ENCODE measurements around the gene PTPN5.
"Not testable (repeated sequence)": the region's sequence is repeated elsewhere in the genome, so short reads cannot be mapped to it uniquely, and the experiment has no call there.

Gene PTPN5

DNA sequence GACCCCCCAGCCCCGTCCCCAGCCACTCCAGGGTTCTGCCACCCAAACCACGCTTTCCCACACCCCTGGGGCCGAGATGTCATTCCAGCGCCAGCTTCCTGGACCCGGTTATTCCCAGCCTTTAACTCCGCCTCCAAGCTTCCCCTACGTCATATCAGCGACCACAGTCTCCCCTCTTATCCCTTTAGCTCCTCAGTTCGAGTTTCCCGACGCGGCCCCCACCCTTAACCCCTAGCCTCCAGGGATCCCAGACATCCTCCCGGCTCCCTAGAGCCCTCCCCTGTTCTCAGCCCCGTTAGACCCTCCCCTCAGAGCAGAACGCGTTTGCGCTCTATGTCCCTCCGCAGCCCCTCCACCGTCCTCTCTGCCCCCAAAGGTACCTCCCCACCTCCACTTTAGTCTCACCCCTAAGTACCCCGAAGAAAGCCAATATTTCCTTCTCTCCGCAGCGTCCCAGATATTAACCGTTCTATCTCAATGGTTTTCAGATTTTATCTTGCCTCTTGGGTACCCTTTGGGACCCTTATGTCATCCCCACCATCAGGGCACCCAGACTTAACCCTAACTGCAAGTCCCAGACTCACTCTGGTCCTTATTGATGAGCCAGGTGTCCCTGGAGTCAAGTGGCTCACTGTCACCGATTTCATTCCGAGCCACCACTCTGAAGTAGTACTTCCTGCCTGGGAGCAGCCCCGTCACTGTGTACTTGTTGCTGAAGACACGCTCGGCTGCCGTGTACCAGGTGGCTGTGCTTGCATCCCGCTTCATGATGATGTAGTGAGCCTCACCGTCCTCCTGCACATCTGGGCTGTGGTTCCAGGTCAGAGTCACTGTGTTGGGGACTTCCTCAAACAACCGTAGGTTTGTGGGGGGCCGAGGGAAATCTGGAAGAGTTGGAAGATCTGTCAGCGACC lies 85.0 kb downstream of the PTPN5 start:
- peak; percentile 50 for DNase-seq

DNA sequence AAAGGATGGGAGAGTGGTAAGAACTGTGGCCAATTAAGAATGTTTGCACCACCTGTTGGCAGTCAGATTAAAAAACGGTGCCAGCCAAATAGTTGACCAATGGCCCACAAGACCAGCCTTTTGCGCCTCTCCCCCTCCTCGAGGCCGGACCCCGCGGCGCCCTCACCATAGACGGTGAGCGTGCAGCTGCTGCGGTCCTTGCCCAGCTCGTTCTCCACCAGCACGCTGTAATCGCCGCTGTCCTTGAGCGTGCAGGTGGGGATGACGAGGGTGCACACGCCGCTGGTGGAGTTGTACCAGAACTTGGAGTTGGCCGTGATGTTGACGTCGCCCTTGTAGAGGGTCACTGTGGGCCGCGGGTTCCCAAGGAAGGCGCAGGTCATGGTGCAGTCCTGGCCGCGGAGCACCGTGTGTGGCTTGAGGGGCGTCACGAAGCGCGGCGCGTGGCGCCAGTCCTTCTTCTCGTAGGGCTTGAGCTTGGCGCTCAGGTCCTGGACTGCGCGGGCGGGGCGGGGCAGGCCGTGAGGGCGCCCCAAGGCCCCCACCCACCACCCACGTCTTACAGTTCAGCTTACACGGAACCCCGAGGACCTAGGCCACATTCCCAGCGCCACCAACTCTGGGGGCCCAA lies 85.8 kb downstream of the PTPN5 start:
- peak; percentile 34 for DNase-seq

DNA sequence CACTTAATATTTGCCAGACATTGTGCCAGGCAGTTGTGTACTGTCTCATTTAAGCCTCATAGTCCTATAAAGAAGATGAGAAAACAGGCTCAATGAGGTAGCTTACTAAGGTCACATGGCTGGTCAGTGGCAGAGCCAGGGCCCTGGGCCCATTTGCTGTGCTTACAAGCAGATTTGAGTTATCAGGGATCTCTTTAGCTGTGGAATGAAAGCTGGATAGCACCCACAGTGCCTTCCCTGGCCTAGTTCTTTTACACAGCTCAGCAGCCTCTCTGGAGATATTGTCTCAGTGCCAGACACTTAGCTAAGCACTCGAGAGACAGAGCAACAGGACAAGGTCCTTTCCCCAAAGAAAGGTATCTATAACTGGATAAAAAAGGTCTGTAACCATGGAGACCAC lies 86.9 kb downstream of the PTPN5 start:
- DNase-seq = no peak

DNA sequence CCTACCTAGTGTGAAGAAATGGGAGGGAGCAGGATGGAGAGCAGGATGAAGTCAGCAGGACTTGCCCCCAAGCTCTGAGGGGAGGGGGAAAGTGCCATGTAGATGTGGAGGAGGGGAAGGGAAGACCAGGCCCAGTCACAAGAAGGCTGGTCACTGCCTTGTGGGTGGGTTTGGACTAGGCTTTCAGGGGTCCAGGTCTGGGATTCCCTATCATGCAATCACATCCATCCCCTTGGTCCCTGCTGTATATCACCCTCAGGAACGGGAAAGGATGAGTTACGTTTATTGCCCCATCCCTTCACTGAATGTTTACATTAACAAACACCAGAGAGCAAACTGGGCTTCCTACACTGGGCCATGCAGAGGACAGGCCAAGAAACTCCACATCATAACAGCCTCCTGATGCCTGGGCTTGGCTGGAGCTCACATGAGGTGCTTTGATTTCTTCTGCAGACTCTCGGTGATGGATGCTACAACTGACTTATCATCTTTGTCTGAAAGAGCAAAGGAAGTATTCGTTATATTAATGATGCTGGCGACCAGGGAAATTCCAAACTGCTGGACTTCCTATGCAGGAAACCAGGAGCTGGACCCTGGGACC lies 87.5 kb downstream of the PTPN5 start:
- DNase-seq = no peak

DNA sequence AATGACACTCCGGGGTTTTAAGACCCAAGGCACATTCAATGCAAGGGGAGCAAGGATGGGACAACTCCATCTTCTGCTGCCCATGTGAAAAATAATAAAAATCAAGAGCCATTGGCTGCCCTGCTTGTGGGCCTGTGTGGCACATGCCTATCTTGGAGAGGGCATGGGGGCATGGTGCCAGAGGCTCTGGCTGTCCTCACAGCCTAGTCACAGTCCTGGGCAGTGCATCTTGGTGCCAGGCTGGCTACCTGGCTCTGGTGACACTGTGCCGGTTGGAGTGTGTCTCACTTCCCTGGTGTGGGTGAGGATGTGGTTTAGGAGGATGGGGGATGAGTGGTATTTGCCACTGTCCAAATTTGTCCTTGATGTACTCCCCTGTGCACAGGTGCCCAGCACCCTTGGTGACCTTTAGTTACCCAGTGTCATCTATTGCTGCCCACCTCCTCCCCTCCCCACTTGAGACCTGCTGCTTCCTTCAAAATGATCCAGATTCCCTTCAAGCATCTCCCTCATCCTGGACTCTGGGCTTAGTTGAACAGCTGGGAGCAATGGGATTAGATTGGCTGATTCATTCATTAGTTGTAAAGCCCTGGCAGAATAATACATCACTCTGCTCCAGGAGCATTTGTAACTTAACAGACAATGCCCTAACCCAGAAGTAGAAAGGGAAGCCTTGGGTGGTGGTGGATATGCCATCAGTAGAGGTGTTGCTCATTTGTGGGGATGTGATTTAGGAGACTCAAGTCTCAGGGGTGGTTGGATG lies 88.4 kb downstream of the PTPN5 start:
- DNase-seq = no peak

DNA sequence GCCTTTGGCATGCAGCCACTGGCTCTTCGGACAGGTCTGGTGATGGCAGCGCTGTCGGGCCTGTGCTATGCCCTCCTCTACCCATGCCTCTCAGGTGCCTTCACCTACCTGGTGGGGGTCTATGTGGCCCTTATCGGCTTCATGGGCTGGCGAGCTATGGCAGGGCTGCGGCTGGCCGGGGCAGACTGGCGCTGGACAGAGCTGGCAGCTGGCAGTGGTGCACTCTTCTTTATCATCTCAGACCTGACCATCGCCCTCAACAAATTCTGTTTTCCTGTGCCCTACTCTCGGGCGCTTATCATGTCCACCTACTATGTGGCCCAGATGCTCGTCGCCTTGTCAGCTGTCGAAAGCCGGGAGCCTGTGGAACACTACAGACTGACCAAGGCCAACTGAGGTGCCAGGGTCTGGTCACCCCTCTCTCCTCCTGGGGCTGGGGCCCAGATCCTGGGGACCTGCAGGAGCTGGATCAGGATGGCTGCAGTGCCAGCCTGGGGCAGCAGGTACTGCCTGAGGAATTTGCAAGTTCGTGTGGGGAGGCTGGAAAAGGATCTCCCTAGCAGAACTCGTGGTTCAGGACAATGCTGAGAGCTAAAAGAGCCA lies 89.9 kb downstream of the PTPN5 start:
- no peak for DNase-seq

DNA sequence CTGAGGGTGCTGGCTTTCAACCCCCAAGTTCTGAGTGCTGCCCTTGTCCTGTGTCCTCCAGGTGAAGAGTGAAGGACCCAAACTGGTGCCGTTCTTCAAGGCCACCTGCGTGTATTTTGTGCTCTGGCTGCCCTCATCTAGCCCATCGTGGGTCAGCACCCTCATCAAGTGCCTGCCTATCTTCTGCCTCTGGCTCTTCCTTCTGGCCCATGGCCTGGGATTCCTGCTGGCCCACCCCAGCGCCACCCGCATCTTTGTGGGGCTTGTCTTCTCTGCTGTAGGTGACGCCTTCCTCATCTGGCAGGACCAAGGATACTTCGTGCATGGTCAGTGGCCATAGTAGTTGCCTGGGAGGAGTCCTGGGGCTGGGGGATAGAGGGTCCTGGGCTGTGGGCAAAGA lies 90.7 kb downstream of the PTPN5 start:
- no peak for DNase-seq

DNA sequence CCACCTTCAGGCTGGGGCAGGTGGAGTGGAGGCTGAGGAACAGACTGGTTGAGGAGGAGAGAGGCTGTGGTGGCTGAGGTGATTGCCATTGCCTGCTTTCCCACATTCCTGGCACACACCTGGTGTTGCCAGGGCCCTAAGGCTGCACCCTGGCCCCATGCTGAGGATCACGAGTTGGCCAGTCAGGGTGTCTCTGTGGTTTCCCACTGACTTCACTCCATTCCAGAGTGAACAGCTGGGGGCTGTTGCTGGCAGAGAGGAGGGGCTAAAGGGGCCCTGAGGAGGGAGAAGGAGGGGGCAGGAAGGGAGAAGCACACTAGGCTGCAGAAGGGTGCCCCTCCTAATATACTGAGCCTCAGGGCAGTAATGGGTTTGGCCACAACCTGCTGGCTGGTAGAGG lies 91.2 kb downstream of the PTPN5 start:
- no peak for DNase-seq

DNA sequence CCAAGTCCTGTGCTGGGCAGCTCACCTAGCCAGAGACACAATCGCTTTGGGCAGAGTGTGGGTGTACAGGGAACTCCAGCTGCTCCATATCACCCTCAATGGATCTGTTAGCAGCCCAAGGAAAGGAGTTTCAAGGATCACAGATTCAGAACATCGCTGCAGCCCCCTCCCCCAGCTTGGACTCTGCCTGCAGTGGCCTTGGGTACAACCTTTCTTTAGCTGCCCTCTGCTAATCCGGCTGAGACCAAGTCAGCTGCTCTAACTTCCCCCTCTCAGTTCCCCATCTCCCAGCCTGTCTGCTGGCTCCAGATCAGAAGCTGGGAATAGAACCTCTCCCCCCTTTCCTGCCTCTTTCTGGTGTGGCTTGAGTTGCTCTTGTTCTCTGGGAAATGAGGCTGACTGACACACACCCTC lies 91.7 kb downstream of the PTPN5 start:
- no peak for DNase-seq

DNA sequence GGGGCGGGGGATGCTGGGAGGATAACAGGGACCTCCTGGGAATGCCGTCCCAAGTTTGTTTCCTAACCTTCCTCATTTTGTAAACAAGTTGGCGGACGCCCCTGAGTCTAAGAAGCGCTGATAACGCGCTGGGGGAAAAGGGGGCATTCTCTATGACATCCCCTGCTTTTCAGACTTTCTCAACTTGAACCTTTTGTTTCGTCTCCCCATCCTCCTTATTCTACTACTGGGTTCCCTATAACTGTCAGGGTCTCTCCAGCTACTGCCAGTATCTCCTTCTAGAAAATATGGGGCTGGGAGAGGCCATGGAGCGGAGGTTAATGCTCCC lies 92.4 kb downstream of the PTPN5 start:
- no peak for DNase-seq

DNA sequence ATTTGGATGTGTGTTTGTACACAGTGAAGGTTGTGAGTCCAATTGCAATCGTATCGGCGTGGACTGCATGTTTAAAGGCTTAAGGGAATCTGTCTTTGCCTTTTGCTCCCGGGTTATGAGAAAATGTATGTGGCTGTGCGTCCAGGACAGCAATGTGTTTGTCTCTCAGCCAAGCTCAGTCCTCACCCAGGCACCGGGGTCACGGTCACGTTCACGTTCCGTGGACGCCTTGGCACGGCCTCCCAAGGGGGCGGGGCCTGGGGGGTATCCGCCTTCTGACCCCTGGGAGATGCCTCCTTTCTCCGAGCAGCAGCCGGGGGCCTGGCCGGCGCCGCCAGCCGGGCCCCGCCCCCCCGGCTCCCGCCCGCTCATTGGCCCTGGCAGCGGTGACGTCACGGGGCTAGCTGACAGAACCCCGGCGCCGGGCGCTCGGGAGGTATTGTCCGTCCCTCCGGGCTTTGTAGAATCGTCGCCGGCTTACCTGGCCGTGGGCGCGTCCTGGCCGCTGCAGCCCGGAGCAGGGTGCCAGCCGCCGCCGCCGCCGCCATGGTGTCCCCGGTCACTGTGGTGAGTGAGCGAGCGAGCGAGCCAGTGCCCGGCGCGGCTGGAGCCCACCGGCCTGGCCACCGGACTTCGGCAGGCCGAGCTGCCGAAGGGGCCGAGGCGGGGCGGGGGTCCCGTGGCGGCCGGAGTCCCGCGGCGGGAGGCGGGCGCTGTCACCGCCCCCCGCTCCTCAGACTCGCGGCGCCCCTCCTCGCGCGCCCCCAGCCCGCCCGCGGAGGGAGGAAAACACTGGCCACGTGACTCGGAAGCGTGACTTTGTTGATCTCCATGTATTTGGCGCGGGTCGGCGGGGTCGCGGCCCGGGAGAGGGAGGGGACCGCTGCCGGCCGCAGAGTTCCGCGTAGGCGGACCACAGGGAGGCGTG lies 93.0 kb downstream of the PTPN5 start, which contains the start of gene TMEM86A:
Gene TMEM86A, plus strand, starts transcription at position 439 of the 928 bp plus-strand sequence. Its CDS starts 108 bp downstream, at position 547.
- peak; percentile 93 for DNase-seq

DNA sequence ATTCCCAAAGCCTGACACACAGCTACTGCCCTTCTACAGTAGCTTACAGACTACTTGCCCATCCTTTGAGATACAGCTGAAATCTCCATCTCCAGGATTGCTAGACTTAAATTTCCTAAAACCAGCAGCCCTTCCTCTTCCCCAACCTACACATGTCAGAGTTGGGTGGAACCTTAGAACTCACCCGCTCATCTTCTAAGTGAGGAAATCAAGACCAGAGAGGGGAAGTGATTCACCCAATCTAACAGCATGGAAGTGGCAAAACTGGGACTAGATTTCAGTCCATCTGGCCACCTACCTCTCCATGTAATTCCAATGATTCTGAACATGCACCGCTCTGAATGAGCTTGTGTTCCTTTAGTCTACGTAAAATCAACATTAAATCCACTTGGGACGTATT lies 94.0 kb downstream of the PTPN5 start:
- DNase-seq = no peak

DNA sequence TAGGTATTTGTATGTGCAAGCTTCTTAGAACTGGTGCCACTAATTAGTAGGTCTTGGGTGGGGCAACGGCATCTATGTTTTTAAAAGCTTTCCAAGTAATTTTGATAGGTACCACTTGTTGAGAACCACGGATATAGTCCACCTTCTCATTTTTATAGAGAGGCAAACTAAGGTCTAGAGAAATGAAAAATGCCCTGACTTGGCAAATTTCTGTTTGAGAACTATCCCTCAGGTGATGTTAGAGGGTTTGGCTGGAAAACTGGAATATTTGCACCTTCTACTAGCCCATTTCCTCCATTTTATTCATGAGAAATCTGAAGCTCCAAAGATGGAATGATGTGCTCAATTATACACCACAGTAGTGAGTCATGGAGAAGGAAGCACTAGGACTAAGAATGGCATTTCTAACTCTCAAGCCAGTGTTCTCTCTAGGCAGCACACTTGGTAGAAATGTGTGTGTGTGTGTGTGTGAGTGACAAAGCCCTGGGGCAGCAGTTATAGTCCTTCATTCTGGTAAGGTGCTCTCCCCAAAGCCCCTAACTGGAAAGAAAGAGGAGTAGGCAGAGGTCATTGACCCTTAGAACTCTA lies 94.9 kb downstream of the PTPN5 start:
- no peak for DNase-seq

DNA sequence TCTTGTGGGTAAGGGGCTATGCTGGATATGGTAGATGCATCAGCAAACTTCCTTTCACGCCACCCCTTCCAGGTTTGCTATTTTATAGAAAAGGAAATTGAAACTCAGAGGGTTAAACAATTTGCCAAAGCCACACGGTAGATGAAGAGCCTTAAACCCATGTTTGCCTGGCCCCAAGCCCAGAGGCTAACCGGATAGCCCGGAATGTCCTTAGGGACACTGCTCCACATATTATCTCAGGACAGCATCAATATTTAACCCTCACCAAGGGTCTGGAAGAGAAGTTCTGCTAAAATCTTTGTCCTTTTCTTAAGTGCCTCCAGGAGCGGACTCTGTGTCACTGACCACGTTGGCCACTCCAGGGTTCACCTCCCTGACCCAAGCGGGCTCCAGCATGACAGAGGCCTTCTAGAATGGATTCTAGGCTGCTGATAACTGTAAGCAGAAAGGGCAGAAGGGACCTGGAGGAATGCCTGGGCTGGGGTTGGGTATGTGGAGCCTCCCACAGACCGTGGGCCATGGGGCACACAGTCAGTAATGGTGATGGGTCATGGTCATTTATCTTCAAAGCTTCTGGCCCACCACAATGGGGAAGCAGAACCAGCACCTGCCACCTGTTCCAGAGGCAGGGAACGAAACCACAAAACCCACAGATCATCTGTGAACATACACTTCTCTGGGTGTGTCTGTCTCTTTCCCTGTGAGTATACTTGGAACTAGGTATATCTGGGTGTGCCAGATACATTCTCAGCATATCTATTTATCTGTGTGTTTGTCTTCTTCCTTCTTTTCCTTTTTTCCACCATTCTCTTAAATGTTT lies 98.4 kb downstream of the PTPN5 start:
- DNase-seq = no peak

DNA sequence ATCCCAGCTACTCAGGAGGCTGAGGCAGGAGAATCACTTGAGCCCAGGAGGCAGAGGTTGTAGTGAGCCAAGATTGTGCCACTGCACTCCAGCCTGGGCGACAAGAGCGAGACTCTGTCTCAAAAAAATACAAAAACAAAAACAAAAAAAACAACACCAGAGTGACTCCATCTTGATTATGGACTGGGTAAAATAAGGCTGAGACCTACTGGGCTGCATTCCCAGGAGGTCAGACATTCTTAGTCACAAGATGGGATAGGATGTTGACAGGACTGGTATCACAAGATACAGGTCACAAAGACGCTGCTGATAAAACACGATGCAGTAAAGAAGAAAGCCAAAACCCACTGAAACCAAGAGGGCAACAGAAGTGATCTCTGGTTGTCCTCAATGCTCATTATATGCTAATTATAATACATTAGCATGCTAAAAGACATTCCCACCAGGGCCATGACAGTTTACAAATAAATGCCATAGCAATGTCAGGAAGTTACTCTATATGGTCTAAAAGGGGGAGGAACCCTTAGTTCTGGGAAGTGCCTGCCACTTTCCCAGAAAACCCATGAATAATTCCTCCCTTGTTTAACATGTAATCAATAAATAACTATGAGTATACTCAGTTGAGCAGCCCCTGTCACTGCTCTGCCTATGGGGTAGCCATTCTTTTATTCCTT lies 100.0 kb downstream of the PTPN5 start:
- not testable (repeated sequence) for DNase-seq

DNA sequence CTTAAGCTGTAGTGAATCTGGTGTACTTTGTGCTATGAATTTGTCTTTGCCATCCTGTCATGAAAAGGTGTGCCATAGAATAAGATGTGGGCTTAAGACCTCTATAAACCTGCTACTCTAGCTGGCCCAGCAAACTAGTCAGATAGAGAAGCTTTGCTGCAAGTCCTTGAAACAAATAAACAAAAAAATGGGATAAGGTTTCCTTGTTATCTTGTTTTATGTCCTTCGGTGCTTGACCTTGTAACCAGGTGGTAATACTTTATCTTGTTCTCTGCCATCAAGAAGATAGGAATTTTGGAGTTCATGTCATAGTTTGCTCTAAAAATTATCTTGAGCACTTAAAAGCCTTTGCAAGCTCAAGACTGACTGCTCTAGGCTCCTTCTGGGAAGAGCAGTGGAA lies 107.3 kb downstream of the PTPN5 start:
- no peak for DNase-seq

DNA sequence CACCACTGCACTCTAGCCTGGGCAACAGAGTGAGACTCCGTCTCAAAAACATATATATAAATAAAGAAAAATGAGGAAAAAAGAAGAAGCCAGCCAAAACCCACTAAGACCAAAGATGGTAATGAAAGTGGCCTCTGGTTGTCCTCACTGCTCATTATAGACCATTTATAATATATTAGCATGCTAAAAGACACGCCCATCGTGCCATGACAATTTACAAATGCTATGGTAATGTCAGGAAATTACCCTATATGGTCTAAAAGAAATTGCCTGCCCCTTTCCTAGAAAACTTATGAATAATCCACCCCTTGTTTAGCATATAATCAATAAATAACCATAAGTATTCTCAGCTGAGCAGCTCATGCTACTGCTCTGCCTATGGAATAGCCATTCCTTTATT lies 109.1 kb downstream of the PTPN5 start:
- DNase-seq = no peak

DNA sequence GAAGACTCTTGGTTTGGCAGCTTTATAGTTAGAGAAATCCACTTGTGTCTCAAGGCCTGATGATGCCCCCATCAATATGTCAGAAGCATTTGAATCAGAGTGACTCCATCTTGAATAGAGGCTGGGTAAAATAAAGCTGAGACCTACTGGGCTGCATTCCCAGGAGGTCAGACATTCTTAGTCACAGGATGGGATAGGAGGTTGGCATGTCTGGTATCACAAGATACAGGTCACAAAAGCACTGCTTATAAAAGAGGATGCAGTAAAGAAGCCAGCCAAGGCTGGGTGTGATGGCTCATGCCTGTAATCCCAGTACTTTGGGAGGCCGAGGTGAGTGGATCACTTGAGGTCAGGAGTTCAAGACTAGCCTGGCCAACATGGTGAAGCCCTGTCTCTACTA lies 109.6 kb downstream of the PTPN5 start:
- DNase-seq = not testable (repeated sequence)

Measured in stimulated activated CD8-positive, alpha-beta memory T cell treated with anti-CD3 and anti-CD28 coated beads, Interleukin-4, amount 100 ng/mL, for 48 hours (primary cell).